ENCODE results near the gene LRWD1.
A peak's percentile ranks its signal among the peaks of the same experiment; 100 is the strongest.
"Not testable (repeated sequence)": the region's sequence is repeated elsewhere in the genome, so short reads cannot be mapped to it uniquely, and the experiment has no call there.

LRWD1 gene

GRCh38 chr7:102503141-102503540 lies 38.4 kb downstream of the LRWD1 start:
- DNase-seq: not testable (repeated sequence)

- DNase-seq: not testable (repeated sequence)
These were observed 40.8 kb downstream of the LRWD1 start for GRCh38 chr7:102505298-102506185.

GRCh38 chr7:102507410-102508088 lies 42.8 kb downstream of the LRWD1 start:
- not testable (repeated sequence) for DNase-seq

DNA sequence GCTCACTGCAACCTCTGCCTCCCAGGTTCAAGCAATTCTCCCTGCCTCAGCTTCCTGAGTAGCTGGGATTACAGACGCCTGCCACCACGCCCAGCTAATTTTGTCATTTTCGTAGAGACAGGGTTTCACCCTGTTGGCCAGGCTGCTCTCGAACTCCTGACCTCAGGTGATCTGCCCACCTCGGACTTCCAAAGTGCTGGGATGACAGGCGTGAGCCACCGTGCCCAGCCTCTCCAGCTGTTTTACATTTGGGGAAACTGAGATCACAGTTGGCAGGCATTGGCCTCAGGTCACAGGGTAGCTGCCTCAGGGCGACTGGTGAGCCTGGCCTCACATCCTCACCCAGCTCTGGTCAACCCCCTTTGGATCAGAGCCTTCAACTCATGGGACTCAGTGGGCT lies 45.8 kb downstream of the LRWD1 start:
- DNase-seq: not testable (repeated sequence)

DNA sequence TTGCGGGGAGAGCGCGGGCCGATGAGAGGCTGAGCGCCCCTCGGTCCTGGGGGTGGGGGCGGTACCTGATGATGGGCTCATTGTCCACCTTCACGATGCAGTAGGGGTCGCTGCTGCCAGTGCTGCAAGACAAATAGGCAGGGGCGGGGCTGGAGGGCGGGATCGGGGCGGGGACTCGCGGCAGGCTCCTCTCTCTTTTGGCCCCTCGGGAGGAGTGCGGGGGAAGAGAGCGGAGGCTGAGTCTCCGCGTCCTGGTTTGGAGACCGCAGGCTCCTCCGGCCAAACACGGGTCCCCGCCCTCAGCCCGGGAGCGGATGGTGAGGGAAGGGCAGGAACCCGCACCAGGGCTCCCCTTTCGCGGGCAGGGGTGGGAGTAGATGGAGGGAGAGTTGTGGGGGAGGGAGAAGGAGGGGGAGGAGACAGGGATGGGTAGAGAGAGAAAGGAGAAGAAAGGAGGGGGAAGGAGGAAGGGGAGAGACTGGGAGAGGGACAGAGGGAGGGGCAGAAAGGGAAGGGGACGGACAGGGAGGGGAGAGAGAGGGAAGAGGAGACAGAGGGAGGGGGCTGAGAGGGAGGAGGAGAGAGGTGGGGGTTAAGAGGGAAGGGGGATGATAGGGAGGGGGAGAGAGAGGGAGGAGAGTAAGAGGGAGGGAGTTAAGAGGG lies 47.2 kb downstream of the LRWD1 start:
- not testable (repeated sequence) for DNase-seq

DNA sequence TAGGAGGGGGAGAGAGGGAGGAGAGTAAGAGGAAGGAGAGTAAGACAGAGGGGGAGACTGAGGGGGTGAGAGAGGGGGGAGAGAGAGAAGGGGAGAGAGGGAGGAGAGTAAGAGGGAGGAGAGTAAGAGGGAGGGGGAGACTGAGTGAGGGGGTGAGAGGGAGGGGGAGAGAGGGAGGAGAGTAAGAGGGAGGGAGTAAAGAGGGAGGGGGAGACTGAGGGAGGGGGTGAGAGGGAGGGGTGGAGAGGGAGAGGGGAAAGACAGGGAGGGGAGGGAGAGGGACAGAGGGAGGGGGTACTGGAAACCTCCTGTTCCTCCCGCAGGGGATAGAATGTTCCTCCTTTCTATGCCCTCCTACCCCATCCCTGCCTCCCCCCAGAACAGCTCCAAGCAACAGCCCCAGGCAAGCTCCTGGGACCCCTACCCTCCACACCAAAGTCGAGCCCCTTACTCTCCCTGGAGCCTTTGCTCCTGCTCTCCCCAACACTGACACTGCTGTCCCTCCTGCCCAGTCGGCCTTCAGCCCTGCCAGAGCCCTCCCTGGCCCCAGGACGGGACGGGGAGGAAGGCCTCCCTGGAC lies 47.9 kb downstream of the LRWD1 start:
- peak; percentile 92 for DNase-seq

DNA sequence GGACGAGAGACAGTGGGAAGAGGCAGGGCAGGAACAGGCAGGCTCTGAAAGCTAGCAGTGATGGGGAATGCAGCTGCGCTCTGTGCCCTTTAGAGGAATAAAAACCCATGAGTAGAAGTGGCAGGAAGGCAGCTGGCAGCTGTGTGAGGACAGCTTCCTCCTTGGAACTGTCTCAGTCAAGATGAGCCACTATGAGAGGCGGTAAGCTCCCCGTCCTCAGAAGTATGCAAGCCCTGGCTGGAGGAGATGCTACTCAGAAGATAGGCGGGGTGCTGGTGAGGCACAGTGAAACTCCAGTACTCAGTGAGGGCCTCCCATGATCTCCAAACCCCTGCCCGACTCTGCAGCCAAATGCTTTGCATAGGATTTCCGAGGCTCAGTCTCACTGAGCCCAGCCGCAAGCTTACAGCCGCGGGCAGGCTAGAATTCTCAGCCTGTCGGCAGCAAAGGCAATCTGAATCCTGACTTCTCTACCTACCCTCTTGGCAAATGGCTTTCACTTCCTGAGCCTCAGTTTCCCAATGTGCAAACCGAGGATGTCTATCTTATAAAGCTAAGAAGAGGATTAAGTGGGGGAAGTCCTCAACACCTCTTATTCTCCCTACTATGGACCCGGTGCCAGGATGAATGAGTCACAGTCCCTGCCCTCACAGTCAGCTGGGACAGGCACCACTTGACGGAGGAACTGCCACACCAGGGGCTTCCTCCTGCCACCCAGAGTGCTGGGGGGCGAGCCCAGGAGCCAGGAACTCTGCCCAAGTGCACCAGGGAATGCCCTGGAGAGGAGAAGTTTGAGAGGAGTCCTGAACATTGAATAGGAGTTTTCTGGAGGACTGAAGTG lies 50.3 kb downstream of the LRWD1 start:
- DNase-seq: not testable (repeated sequence)

DNA sequence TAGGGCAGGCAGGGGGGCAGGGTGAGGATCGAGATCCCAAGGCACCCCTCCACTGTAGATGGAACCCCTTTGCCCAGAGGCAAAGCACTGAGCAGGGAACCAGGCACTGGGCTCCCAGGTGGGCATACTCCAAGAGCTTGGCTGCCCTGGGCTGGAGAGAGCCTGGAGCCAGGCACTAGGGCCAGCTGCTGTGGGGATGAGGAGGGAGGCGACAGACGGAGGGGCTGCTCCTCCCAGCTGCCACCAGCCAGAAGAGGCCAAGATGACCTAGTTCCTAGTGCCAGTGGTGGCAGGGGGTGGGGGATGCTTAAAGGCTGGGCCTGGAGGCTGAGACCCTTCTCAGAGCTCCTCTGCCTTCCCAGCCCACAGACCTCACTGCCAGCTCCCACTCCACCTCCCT lies 51.1 kb downstream of the LRWD1 start:
- not testable (repeated sequence) for DNase-seq

DNA sequence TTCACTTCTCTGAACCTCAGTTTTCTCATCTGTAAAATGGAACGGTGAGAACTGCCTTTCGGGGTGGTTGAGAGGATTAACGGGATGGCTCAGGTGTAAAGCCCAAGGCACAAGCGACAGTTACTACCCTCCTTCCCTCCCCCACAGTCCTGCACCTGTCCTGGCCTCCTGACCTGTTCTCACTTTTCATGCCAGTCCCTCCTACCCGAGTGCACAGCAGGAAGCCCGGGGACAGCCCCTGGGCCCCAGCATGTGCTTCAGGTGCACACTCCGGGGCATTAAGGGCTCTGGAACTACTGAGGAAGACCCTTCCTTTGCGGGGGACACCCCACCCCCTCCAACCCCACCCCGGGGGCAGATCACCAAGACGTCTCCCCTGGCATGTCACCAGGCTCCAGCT lies 52.2 kb downstream of the LRWD1 start:
- DNase-seq: not testable (repeated sequence)

DNA sequence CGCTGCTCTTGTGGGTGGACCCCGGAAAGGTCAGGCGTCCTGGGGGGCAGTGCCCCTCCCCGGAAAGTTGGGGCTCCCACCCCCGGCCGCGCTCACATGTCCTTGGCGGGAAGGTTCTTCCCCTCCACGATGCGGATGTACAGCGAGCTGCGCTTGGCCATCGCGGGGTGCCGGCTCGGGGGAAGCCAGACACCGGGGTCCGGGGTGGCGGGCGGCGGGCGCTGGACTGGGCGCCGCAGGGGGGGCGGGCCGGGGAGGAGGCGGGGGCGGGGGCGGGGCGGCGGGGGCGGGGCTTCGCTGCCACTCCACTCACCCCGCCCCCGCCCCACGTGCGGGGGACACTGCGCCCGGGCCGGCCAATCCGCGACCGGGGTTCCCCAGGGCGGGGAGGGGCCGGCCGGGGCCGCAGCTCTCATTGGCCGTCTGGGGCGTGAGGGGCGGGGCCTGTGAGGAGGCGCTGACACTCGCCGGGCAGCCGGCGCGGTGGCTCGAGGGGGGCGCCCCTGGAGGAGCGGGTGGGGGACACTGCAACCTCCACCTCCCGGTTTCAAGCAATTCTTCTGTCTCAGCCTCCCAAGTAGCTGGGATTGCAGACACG lies 52.9 kb downstream of the LRWD1 start, which contains the start of gene RASA4B:
TSS of gene RASA4B (minus strand) at position 228 of the 598 bp plus-strand sequence. CDS start at position 161, 67 bp downstream.
- DNase-seq: peak; percentile 13

- not testable (repeated sequence) for DNase-seq
These were observed 56.0 kb downstream of the LRWD1 start for GRCh38 chr7:102520797-102521196.
